GM23338 (cell line): ENCODE results near the gene CDC34. TPM values are rescaled to one million over a fixed set of nuclear protein-coding genes. Genes with fewer than 3 reads are reported as not detected.
A peak's percentile ranks its signal among the peaks of the same experiment; 100 is the strongest.

Source experiments
- ATAC-seq: fragments of 200-7000 bp; cut with Tn5 transposase; 3 replicates; pipeline ENCODE4 v1.9.1; 2020
- DNase-seq: peaks from one replicate; pipeline ENCODE4 v3.0.0-alpha.2; 2015; ENCODE audit warnings: low spot score
- H2AFZ ChIP-seq: fragments of 200-600 bp; sonication (generic); 2 replicates; pipeline ENCODE4 v1.8.0; 2016; ENCODE audit warnings: antibody characterized with exemption, mild to moderate bottlenecking, moderate library complexity
- H3F3A ChIP-seq: fragments of 200-600 bp; sonication (generic); replicated peaks from 2 replicates; pipeline ENCODE4 v1.8.0; 2017; ENCODE audit warnings: antibody characterized with exemption, mixed run types, low read depth
- H3K27ac ChIP-seq: fragments of 200-600 bp; sonication (generic); 2 replicates; pipeline ENCODE4 v1.6.1; 2016; ENCODE audit warnings: low read depth
- H3K27me3 ChIP-seq: fragments of 200-600 bp; sonication (generic); 2 replicates; pipeline ENCODE4 v1.8.0; 2016; ENCODE audit warnings: mild to moderate bottlenecking, mixed run types, moderate library complexity; ENCODE audit not compliant: insufficient read depth
- H3K36me3 ChIP-seq: fragments of 200-600 bp; sonication (generic); 2 replicates; pipeline ENCODE4 v1.8.0; 2016; ENCODE audit warnings: mild to moderate bottlenecking; ENCODE audit not compliant: insufficient read depth
- H3K4me1 ChIP-seq: fragments of 200-600 bp; sonication (generic); 2 replicates; pipeline ENCODE4 v1.8.0; 2016; ENCODE audit warnings: mild to moderate bottlenecking, moderate library complexity; ENCODE audit not compliant: insufficient read depth
- H3K4me2 ChIP-seq: fragments of 200-600 bp; sonication (generic); 2 replicates; pipeline ENCODE4 v1.7.1; 2017; ENCODE audit warnings: mixed run types
- H3K4me3 ChIP-seq: fragments of 200-600 bp; sonication (generic); 2 replicates; pipeline ENCODE4 v1.6.1; 2016; ENCODE audit warnings: mixed run types
- H3K79me2 ChIP-seq: fragments of 200-600 bp; sonication (generic); replicated peaks from 2 replicates; pipeline ENCODE4 v1.8.0; 2017; ENCODE audit warnings: mild to moderate bottlenecking; ENCODE audit not compliant: insufficient read depth
- H3K9me2 ChIP-seq: fragments of 200-600 bp; sonication (generic); 2 replicates; pipeline ENCODE4 v1.8.0; 2017; ENCODE audit not compliant: insufficient read depth
- H4K20me1 ChIP-seq: fragments of 200-600 bp; sonication (generic); replicated peaks from 2 replicates; pipeline ENCODE4 v1.8.0; 2017; ENCODE audit warnings: mild to moderate bottlenecking; ENCODE audit not compliant: insufficient read depth
- H3K27ac Mint-ChIP-seq: 2 replicates; pipeline ENCODE4 v1.8.0; 2020; ENCODE audit warnings: inconsistent platforms, mild to moderate bottlenecking, moderate library complexity, mixed read lengths
- H3K27me3 Mint-ChIP-seq: 3 replicates; pipeline ENCODE4 v1.8.0; 2022; ENCODE audit warnings: low read depth, mild to moderate bottlenecking, moderate library complexity, mixed read lengths, inconsistent platforms; ENCODE audit not compliant: insufficient read depth, poor library complexity
- H3K36me3 Mint-ChIP-seq: 3 replicates; pipeline ENCODE4 v1.8.0; 2021; ENCODE audit warnings: low read depth, mild to moderate bottlenecking, inconsistent platforms, moderate library complexity, mixed read lengths
- H3K4me1 Mint-ChIP-seq: 3 replicates; pipeline ENCODE4 v1.8.0; 2020; ENCODE audit warnings: mild to moderate bottlenecking, inconsistent platforms, mixed read lengths
- H3K4me3 Mint-ChIP-seq: 3 replicates; pipeline ENCODE4 v1.8.0; 2021; ENCODE audit warnings: moderate library complexity, mild to moderate bottlenecking, inconsistent platforms, mixed read lengths
- H3K9me3 Mint-ChIP-seq: 3 replicates; pipeline ENCODE4 v1.8.0; 2020; ENCODE audit warnings: moderate library complexity, mild to moderate bottlenecking, inconsistent platforms, mixed read lengths
- CREB1 ChIP-seq: fragments of 250-450 bp; sonication (Bioruptor Pico); IDR thresholded peaks from 2 replicates; pipeline ENCODE4 v1.5.0; 2020; ENCODE audit warnings: low read depth, mild to moderate bottlenecking, moderate library complexity
- EZH2 ChIP-seq: fragments of 200-600 bp; sonication (generic); IDR thresholded peaks from one replicate; pipeline ENCODE4 v1.8.0; 2017; ENCODE audit warnings: antibody characterized with exemption, mild to moderate bottlenecking, low read depth; ENCODE audit not compliant: unreplicated experiment
- NANOG ChIP-seq: IDR thresholded peaks from 2 replicates; pipeline ENCODE4 v1.6.1; 2016; ENCODE audit warnings: antibody characterized with exemption, borderline replicate concordance
- POLR2AphosphoS5 ChIP-seq: IDR thresholded peaks from 2 replicates; pipeline ENCODE4 v1.6.1; 2016; ENCODE audit warnings: antibody characterized with exemption, low read depth
- polyA plus RNA-seq: library from polyadenylated mRNA; unstranded; fragments of >200 nt; fragmentation: Nextera tagmentation; extraction: Ambion mirVana; gene quantifications from 2 replicates; pipeline ENCODE4 v1.2.1, GENCODE V29; 2016
- total RNA-seq: library from RNA; depleted of rRNA; stranded (reverse); fragments of >200 nt; shearing (Covaris generic); gene quantifications from 2 replicates; pipeline ENCODE4 v1.2.3, GENCODE V29; 2014
- TF ChIP-seq, protein P1 (sequence below): fragments of 250-450 bp; sonication (Bioruptor Pico); IDR thresholded peaks from 2 replicates; pipeline ENCODE4 v1.5.0; 2020; ENCODE audit warnings: mild to moderate bottlenecking, moderate library complexity

CDC34 gene
- total and polyA plus RNA-seq, 2 experiments from 2014 or later, result 114 to 148 TPM

DNA sequence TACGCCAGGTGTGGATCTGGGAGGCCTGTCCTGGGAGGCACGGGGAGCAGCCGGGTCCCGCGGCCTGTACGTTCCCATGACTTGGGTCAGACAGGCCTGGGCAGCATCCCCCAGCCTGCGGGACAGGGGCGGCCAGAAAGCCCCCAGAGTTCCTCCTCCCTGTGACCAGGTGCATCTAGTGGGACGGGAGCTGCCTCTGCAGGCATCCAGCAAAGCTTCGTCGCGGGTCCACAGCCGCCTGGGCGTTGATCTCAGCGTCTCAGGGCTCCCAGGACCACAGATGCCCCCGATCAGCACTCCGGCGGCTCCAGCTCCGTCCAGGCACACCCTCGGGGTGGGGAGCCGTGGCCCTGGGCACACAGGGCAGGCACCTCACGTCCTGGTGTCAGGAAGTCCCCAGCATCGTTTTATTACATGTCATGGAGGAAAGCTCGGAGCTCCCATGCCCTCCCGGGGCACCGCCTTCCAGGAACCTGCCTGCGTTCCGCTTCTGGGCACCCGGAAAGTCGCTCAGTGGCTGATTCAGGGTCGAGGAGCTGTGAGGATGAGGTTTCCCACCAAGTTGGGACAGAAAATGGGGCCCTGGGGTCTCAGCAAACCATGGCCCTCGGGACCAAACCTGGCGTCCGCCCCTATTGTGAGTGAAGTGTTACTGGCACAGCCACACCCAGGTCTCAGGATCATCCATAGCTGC, 10.8 kb downstream of the CDC34 start (continued):
- TF ChIP-seq, protein P1, sequence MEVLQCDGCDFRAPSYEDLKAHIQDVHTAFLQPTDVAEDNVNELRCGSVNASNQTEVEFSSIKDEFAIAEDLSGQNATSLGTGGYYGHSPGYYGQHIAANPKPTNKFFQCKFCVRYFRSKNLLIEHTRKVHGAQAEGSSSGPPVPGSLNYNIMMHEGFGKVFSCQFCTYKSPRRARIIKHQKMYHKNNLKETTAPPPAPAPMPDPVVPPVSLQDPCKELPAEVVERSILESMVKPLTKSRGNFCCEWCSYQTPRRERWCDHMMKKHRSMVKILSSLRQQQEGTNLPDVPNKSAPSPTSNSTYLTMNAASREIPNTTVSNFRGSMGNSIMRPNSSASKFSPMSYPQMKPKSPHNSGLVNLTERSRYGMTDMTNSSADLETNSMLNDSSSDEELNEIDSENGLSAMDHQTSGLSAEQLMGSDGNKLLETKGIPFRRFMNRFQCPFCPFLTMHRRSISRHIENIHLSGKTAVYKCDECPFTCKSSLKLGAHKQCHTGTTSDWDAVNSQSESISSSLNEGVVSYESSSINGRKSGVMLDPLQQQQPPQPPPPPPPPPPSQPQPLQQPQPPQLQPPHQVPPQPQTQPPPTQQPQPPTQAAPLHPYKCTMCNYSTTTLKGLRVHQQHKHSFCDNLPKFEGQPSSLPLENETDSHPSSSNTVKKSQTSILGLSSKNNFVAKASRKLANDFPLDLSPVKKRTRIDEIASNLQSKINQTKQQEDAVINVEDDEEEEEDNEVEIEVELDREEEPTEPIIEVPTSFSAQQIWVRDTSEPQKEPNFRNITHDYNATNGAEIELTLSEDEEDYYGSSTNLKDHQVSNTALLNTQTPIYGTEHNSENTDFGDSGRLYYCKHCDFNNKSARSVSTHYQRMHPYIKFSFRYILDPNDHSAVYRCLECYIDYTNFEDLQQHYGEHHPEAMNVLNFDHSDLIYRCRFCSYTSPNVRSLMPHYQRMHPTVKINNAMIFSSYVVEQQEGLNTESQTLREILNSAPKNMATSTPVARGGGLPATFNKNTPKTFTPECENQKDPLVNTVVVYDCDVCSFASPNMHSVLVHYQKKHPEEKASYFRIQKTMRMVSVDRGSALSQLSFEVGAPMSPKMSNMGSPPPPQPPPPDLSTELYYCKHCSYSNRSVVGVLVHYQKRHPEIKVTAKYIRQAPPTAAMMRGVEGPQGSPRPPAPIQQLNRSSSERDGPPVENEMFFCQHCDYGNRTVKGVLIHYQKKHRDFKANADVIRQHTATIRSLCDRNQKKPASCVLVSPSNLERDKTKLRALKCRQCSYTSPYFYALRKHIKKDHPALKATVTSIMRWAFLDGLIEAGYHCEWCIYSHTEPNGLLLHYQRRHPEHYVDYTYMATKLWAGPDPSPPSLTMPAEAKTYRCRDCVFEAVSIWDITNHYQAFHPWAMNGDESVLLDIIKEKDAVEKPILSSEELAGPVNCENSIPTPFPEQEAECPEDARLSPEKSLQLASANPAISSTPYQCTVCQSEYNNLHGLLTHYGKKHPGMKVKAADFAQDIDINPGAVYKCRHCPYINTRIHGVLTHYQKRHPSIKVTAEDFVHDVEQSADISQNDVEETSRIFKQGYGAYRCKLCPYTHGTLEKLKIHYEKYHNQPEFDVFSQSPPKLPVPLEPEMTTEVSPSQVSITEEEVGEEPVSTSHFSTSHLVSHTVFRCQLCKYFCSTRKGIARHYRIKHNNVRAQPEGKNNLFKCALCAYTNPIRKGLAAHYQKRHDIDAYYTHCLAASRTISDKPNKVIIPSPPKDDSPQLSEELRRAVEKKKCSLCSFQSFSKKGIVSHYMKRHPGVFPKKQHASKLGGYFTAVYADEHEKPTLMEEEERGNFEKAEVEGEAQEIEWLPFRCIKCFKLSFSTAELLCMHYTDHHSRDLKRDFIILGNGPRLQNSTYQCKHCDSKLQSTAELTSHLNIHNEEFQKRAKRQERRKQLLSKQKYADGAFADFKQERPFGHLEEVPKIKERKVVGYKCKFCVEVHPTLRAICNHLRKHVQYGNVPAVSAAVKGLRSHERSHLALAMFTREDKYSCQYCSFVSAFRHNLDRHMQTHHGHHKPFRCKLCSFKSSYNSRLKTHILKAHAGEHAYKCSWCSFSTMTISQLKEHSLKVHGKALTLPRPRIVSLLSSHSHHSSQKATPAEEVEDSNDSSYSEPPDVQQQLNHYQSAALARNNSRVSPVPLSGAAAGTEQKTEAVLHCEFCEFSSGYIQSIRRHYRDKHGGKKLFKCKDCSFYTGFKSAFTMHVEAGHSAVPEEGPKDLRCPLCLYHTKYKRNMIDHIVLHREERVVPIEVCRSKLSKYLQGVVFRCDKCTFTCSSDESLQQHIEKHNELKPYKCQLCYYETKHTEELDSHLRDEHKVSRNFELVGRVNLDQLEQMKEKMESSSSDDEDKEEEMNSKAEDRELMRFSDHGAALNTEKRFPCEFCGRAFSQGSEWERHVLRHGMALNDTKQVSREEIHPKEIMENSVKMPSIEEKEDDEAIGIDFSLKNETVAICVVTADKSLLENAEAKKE (CRISPR knock-in tag), result no peak
- no peak for TF ChIP-seq CREB1 (CRISPR knock-in tag)
- TF ChIP-seq NANOG, result no peak

DNA sequence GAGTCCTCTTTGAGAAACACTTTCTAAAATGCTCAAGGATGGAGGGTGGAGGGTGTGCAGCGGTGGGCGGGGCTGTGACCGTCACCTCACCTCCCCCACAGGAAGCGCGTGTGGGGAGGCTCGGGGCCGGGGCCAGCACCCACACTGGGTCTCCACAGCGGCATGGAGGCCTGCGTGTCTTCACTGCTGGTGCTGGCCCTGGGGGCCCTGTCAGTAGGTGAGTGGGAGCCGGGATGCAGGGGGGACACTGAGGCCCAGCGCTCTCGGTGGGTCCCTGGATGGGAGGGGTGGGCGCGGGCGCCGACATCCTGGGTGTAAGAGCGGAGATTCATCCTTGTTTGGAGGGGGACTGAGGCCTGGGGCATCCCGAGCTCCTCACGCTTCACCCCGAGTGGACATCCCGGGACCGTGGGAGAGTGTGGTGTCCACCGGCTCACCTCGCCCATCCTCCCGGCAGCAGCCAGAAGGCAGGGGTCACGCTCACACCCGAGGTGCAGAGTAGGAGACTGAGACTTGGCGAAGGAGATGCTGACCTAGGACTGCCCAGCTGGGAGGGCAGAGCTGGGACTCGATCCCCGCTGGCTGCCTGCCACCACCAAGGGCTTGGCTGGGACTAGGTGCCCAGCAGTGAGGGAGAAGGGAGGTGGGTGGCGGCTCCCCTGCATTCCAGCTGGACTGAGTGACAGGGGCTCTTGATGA, 12.5 kb downstream of the CDC34 start, which contains the start of gene GZMM:
TSS of gene GZMM (plus strand) at position 144 of the 699 bp plus-strand sequence. CDS start at position 163, 19 bp downstream.
- Histone ChIP-seq H3K9me2 (no peaks in the 10 kb centered on the region), H3K4me3 (no peak within 1 kb of the TSS), H3F3A (0 out of 2 replicates have a peak, but pooled peaks cover 9% of the 10 kb centered on the region), H2AFZ (no peak within 1 kb of the TSS), H4K20me1 (no peaks in the 10 kb centered on the region; the same call in none of the 2 replicates), H3K36me3 (no peaks in the 10 kb centered on the region), H3K4me1 (no peaks in the 10 kb centered on the region), H3K79me2 (no peaks in the 10 kb centered on the region), H3K4me2 (no peak within 1 kb of the TSS), H3K27ac (no peak within 1 kb of the TSS), H3K27me3 (no peaks in the 10 kb centered on the region)
- no peak within 1 kb of the TSS for H3K27ac Mint-ChIP-seq
- TF ChIP-seq POLR2AphosphoS5 (0 out of 2 replicates have a peak, but pooled peaks have one; percentile 9), EZH2 (no peak)
- H3K4me1 Mint-ChIP-seq, result no peaks in the 10 kb centered on the region; the same call in 2 of the 3 replicates
- no peak within 1 kb of the TSS for H3K4me3 Mint-ChIP-seq
- ATAC-seq (peak; percentile 22; the same call in 2 of the 3 replicates), DNase-seq (no peak)
- H3K9me3 Mint-ChIP-seq, result no peaks in the 10 kb centered on the region
- H3K36me3 Mint-ChIP-seq, result peaks cover 7% of the 10 kb centered on the region; the same call in 2 of the 3 replicates
- no peaks in the 10 kb centered on the region for H3K27me3 Mint-ChIP-seq
